ENCODE data around the gene ABR. TPM values are rescaled to one million over a fixed set of nuclear protein-coding genes. Genes with fewer than 3 reads are reported as not detected.

ABR gene
- total and polyA plus RNA-seq, 7 donors = 30.4 to 146 (median 79.3) TPM

DNA sequence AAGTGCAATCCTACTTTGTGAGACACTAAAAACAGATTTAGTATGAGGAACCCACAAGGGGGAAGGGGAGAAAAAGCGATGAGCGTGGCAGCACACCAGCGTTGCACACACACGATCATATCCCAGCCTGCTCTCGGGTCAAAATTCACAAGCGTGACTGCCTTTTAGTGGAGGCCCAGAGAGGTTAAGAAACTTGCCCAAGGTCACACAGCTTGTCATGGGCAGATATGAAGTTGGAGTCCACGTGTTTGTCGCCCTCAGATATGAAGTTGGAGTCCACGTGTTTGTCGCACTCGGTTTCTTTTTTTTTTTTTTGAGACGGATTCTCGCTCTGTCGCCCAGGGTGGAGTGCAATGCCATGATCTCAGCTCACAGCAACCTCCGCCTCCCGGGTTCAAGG, 124.5 kb downstream of the ABR start:
- Histone ChIP-seq H3K9me3 (no peaks in the 10 kb centered on the region), H3K27me3 (no peaks in the 10 kb centered on the region), H3K4me1 (peaks cover 0 to 11% (median 5%) of the 10 kb centered on the region in 4 donors), H3K27ac (no peak overlapping the region), H3K36me3 (peaks cover 4 to 52% (median 32%) of the 10 kb centered on the region in 4 donors), H3K4me3 (no peak overlapping the region)
- WGBS, 2 donors = 88 to 91% methylated on average over 16 of the region's 16 CpGs
- intact Hi-C loops (cut with DNase I) = loop anchor here (10.0 kb wide), 1 partner anchor 260 kb away; no protein-coding TSS in a partner anchor
- no peak for DNase-seq
- TF ChIP-seq POLR2AphosphoS5 (IDR thresholded peaks at IDR 0.05) (no peak), POLR2A (IDR thresholded peaks at IDR 0.05) (no peak), EP300 (IDR thresholded peaks at IDR 0.05) (no peak)
- TF ChIP-seq, protein P1, sequence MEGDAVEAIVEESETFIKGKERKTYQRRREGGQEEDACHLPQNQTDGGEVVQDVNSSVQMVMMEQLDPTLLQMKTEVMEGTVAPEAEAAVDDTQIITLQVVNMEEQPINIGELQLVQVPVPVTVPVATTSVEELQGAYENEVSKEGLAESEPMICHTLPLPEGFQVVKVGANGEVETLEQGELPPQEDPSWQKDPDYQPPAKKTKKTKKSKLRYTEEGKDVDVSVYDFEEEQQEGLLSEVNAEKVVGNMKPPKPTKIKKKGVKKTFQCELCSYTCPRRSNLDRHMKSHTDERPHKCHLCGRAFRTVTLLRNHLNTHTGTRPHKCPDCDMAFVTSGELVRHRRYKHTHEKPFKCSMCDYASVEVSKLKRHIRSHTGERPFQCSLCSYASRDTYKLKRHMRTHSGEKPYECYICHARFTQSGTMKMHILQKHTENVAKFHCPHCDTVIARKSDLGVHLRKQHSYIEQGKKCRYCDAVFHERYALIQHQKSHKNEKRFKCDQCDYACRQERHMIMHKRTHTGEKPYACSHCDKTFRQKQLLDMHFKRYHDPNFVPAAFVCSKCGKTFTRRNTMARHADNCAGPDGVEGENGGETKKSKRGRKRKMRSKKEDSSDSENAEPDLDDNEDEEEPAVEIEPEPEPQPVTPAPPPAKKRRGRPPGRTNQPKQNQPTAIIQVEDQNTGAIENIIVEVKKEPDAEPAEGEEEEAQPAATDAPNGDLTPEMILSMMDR (IDR thresholded peaks at IDR 0.05) = no peak

DNA sequence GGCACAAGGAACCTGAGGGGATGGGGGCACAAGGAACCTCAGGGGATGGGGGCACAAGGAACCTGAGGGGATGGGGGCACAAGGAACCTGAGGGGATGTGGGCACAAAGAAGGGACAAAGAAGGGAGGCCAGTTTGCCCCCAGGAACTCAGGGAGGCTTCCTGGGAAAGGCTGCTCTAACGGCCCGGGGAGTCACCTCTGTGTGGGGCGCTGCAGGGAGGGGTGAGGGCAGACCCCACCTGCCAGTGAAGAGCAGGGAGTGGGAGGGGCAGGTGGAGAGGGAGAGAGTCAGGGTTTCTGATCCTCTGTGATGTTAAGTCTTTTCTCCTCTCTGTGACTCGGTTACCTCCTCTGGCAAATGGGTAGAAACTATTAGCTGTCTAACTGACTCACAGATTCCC, 125.1 kb downstream of the ABR start:
- H3K36me3 ChIP-seq = peaks cover 4 to 53% (median 32%) of the 10 kb centered on the region in 4 donors
- DNase-seq = no peak
- intact Hi-C loops (cut with DNase I) = loop anchor here (10.0 kb wide), 1 partner anchor 260 kb away; no protein-coding TSS in a partner anchor

DNA sequence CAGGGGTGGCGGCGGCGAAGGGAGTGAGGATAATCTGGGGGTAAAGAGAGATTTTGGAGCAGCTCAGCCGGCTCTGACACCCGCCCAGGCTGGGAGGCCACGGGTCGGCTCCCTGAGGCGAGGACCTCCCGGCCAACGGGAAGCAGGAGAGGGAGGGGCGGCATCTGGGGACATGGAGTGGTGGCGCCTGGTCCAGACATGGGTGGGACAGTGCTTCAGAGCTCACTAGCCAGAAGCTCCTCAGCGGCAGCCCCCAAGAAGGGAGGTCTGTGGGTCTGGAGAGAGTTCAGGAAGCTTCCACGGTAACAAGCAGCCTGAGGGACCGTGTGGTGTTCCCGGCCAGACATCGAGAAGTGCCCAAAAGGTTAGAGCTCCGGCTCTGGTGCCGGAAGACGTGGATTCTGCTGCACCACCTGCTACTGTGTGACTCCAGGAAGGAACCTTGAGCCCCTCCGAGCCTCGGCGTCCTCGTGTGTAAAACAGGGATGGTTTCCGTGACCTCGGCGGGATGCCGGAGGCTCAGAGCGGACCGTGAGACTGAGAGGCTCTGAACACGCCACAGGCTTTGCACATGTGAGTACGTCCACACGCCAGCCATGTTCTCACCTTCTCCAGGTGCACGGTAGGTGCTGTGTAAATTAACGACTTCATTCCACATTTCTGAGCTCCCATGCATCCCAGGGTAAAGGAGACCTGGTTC, 126.0 kb downstream of the ABR start:
- Histone ChIP-seq H3K4me3 (no peak overlapping the region), H3K36me3 (peaks cover 4 to 50% (median 30%) of the 10 kb centered on the region in 4 donors), H3K27me3 (no peaks in the 10 kb centered on the region), H3K27ac (no peak overlapping the region), H3K4me1 (peaks cover 0 to 12% (median 7%) of the 10 kb centered on the region in 4 donors), H3K9me3 (no peaks in the 10 kb centered on the region)
- DNase-seq = no peak
- 91 to 92% methylated on average over 35 of the region's 35 CpGs for WGBS, 2 donors
- TF ChIP-seq POLR2A (IDR thresholded peaks at IDR 0.05) = no peak
- TF ChIP-seq, protein P1 (IDR thresholded peaks at IDR 0.05) = no peak
- no peak for TF ChIP-seq POLR2AphosphoS5 (IDR thresholded peaks at IDR 0.05)
- no peak for TF ChIP-seq EP300 (IDR thresholded peaks at IDR 0.05)
- intact Hi-C loops (cut with DNase I) = loop anchor here (10.0 kb wide), 1 partner anchor 259 kb away; no protein-coding TSS in a partner anchor

More for the DNA sequence above, 125.1 kb downstream of the ABR start:
- H3K27me3 ChIP-seq = no peaks in the 10 kb centered on the region
- TF ChIP-seq, protein P1 (IDR thresholded peaks at IDR 0.05) = no peak
- TF ChIP-seq EP300 (IDR thresholded peaks at IDR 0.05) (no peak), POLR2A (IDR thresholded peaks at IDR 0.05) (no peak), POLR2AphosphoS5 (IDR thresholded peaks at IDR 0.05) (no peak)
- WGBS, 2 donors = 82 to 91% methylated on average over 4 of the region's 4 CpGs
- H3K9me3 ChIP-seq = no peaks in the 10 kb centered on the region
- peaks cover 0 to 11% (median 5%) of the 10 kb centered on the region in 4 donors for H3K4me1 ChIP-seq
- H3K27ac ChIP-seq = no peak overlapping the region
- no peak overlapping the region for H3K4me3 ChIP-seq

DNA sequence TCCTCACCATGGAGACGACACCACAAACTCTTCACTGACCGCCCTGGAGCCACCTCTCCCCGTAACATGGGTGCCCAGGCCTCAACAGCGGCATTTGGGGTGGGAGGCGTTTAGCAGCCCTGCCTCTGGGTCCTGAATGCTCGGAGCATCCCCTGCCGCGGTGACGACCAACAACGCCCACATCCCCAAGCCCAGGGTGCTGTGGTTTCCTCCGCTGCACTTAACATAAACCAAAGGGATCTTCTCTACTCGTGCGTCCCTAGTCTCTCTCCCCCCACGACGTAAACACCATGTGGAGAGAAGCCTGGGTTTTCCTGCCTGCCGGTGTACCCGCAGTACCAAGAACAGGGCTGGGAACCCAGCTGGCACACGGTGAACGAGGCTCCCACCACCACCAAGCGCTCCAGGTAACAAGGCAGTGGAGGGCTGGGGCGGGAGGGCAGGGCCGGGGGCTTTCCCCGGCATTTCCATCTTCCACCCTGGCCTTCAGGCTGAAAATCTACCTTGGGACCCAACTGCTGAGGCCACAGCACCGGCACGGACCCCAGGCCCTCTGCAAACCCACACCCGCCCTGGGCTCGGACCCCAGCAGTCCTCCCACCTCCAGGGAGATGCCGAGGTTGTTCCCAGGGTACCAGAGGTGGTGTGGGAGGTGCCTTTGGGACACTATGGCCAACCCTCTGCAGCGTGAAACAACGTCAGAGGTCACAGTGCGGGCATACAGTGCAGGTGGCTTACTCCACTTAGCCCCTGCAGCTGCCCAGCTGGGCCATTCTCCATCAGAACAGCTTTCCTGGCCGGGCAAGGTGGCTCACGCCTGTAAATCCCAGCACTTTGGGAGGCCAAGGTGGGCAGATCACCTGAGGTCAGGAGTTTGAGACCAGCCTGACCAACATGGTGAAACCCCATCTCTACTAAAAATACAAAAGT, 128.5 kb downstream of the ABR start:
- 90% methylated on average over 33 of the region's 33 CpGs for WGBS, 2 donors
- Histone ChIP-seq H3K4me1 (peaks cover 0 to 37% (median 32%) of the 10 kb centered on the region in 4 donors), H3K9me3 (no peaks in the 10 kb centered on the region), H3K4me3 (no peak overlapping the region), H3K27ac (peak overlapping the region in 1 of 4 donors; percentile 62), H3K36me3 (peaks cover 4 to 37% (median 18%) of the 10 kb centered on the region in 4 donors), H3K27me3 (no peaks in the 10 kb centered on the region)
- DNase-seq = no peak
- intact Hi-C loops (cut with DNase I) = loop anchor here (10.0 kb wide), 1 partner anchor 256 kb away; no protein-coding TSS in a partner anchor
- TF ChIP-seq POLR2A (IDR thresholded peaks at IDR 0.05) (no peak), EP300 (IDR thresholded peaks at IDR 0.05) (no peak), POLR2AphosphoS5 (IDR thresholded peaks at IDR 0.05) (no peak)
- TF ChIP-seq, protein P1 (IDR thresholded peaks at IDR 0.05) = no peak
